Skeletal muscle cell (primary cell): ENCODE data around the gene DAB2IP.

Experiments
- DNase-seq: peaks from one replicate; pipeline ENCODE4 v3.0.0-alpha.2; 2010; ENCODE audit warnings: low read depth
- H3K4me3 ChIP-seq: 2 replicates; pipeline ENCODE4 v1.5.1; 2011; ENCODE audit warnings: low read depth, mild to moderate bottlenecking, control low read depth, low read length, moderate library complexity

DAB2IP gene

DNA sequence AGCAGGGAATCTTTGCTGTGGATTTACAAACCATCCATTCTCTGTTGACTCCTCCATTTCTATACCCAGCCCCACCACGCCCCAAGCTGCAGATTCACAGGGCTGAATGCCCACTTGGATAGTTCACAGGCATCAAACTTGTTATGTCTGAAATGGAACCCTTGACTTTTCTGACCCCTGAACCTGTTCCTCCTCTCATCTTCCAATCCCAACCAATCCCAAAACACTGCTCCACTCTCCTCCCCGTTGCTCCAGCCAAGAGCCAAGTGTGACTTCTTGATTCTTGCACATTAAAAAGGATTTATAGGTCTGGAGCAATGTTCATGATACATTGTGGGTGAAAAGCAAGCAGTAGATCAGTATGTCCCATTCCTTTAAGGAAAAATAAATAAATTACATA lies 145.6 kb downstream of the DAB2IP start:
- DNase-seq: no peak
- no peak overlapping the region for H3K4me3 ChIP-seq

DNA sequence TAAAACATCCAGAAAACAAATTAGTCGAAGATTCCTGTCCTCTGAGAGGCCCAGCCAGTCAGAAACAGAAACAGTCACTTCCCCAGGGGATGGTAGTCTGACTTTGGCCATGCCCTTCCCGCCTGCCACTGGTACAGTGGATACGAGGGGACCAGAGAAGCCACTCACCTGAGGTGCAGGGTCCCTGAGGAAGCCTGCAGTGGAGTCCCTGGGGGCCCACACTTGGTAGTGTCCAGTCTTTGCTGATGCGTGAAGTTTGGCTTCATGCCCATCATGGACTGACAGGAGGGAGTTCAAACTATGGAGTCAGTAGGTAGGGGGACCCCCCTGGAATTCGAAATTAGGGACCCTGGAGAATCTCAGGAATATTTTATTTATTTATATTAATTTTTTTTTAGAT lies 147.5 kb downstream of the DAB2IP start:
- no peak overlapping the region for H3K4me3 ChIP-seq
- DNase-seq: no peak

DNA sequence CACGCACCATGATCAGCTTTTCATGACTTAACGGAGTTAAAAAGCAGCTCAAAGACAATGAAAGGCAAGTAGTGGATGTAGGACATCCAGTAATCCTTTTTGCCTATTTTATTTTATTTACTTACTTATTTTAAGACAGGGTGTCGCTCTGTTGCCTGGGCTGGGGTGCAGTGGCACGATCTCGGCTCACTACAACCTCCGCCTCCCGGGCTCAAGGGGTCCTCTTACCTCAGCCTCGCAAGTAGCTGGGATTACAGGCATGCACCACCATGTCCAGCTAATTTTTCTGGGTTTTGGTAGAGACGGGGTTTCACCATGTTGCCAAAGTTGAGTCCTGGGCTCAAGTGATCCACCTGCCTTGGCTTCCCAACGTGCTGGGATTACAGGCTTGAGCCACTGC lies 148.9 kb downstream of the DAB2IP start:
- DNase-seq: no peak
- no peak overlapping the region for H3K4me3 ChIP-seq

DNA sequence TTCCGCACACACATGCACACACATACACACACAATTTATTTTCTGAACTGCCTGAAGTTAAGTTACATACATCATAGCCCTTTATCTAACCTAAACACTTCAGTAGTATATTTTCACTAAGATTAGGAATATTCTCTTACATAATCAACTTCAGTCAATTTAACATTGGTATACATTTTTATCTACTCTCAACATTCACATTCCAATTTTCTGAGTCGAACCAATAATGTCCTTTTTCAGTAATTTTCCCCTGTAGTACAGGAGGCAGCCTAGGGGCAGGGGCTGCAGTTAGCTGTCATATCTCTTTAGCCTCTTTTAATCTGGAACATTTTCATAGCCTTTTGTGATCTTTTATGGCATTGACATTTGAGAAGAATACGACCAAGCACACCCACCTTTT lies 150.1 kb downstream of the DAB2IP start:
- DNase-seq: no peak
- no peak overlapping the region for H3K4me3 ChIP-seq

DNA sequence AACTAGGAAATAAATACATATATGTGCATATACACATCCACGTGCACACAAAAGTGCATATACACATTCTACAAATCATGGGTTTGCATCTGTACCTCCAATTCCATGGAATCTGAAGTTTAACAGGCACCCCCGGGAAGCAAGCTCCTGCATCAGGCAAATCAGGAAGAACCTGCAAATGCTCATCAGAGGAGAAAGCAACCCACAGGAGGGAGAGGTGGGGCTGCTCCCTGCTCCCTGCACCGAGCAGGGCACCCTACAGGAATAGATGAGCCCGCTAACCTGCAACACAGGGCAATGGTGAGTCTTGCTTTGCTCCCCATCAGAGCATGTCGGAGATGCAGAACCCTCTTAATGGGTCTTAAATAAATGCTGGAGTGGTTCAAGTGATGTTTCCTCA lies 151.3 kb downstream of the DAB2IP start:
- DNase-seq: no peak
- no peak overlapping the region for H3K4me3 ChIP-seq

DNA sequence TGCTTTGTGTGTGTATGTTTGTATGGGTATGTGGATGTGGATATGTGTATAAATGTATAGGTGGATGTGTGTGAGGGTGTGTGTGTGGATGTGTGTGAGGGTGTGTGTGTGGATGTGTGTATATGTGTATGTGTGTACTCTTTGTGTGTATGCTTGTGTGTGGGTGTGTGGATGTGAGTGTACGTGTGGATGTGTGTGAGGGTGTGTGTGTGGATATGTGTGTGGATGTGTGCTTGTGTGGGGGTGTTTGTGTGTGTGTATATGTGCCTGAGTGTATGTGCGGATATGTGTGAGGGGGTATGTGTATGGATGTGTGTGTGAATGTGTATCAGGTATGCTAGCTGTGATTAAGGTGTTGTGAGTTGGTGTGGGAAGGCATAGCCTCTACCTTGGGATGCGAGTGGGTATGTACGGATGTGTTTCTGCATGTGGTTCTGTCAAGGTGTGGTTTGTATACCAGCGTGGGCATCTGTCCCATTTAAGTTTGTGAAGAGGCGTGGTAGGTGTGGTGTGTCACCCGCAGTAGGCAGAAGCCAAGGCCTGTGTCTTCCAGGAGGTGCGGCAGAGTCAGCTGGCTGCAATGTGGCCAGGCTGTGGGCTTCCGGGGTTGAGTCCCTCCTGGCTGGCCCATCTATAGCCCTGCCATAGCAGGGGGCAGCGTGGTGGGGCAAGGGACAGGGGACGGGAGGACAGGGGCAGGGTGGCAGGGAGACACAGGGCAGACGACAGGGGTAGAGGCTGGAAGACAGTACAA lies 155.8 kb downstream of the DAB2IP start:
- H3K4me3 ChIP-seq: no peak overlapping the region
- no peak for DNase-seq

DNA sequence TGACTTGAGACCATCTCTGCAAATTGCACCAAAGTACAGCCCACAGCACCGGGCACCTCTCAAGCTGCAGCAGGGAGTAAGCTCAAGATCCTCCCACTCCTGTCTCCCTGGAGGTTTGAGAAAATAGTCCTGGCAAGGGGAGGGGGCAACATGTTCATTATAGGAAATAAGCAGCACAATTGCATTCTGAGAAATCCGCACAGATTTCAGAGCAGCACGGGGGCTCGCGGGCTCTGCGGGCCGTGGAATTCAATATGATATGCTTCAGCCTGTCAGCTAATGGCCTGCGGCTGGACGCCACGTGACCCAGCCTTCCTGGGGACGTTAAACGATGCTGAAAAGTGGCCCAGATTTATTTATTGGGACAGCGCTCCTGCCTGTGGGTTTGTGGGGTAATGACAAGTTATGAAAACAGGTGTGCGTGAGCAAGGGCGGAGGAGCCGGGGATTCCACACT lies 156.4 kb downstream of the DAB2IP start:
- no peak for DNase-seq

DNA sequence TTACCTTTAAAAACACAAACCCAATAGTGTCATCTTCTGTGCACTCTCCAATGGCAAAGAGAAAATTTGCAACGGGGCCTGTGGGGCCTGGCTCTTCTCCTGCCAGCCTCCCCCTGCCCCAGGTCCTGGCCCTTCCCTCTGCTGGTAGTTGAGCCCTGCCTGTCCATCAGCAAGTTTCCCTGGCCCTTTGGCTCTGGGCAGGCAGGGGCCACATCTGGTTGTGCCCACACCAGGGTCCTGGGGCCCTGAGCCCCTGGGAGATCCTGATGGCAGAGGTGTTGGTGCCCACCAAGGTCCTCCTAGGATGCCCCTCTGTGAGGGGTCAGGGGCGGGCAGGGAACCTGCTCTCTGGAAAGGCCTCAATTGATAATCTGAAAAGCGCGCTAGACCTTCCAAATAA lies 157.3 kb downstream of the DAB2IP start:
- H3K4me3 ChIP-seq: no peak overlapping the region
- DNase-seq: no peak

More for the DNA sequence above, 156.4 kb downstream of the DAB2IP start:
- H3K4me3 ChIP-seq: no peak overlapping the region

DNA sequence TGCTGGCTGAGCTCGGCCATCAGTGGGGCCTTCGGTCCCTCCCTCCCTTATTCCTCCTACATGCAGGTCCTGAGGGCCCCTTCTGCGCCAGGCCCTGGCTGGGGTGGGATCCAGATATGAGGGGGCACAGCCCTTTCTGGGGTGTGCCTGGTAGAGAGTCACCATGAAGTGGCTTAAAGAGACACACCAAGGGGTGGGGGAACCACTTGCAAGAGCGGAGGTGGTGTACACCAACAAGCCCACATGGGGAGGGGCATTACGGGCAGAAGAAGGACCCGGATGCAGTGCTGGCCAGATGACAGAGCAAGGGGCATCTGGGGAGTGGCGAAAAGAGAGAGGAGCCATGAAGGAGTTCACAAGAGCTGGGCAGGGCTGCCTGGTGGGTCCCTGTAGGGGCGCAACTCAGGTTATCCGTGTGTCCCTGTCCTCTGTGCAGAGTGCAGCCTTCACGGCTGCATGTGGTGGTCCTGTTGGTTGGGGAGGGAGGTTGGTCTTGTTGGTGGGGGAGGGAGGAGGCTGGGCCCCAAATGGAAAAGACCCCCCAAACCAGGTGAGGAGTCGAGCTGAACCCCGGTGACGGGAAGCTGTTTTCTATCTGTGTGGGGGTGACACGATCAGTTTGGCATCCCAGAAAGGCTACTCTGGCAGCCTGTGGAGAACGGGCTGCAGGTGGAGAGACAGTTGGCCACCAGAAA lies 158.1 kb downstream of the DAB2IP start:
- no peak for DNase-seq
- no peak overlapping the region for H3K4me3 ChIP-seq

DNA sequence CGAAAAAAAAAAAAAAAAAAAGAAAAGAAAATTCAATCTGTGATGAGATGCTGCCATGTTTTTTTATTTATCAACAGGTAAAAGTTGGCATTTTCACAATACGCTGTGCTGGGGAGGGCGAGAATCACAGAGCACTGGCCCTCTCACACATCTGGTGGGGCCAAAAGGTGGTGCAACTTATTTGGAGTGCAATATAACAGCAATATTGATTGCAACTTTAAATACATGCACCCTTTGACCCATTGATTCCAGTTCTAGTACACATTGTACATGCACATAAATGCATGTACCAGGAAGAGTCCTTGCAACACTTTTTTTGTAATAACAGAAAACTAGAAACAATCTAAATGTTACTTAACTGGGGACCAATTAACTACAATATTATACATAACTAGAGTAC lies 159.1 kb downstream of the DAB2IP start:
- H3K4me3 ChIP-seq: no peak overlapping the region
- DNase-seq: no peak

DNA sequence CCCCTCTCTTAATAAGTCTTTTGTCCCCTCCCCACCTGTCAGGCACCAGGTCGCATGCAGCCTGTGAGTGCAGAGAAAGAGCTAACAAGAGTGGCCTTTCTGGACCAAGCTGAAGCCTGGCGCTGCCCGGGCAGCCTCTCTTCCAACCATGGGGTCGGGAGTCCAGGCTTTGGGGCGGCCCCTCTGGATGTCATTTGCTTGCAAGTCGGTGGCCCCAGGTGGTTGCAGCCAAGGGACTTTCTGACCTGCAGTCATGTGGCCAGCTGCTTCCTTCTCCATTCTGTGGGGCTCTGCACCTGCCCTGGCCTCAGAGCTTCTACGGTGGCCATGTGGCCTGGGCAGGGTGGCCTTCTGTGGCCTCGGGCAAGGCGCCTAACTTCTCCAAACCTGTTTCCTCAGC lies 159.7 kb downstream of the DAB2IP start:
- H3K4me3 ChIP-seq: no peak overlapping the region
- DNase-seq: no peak

DNA sequence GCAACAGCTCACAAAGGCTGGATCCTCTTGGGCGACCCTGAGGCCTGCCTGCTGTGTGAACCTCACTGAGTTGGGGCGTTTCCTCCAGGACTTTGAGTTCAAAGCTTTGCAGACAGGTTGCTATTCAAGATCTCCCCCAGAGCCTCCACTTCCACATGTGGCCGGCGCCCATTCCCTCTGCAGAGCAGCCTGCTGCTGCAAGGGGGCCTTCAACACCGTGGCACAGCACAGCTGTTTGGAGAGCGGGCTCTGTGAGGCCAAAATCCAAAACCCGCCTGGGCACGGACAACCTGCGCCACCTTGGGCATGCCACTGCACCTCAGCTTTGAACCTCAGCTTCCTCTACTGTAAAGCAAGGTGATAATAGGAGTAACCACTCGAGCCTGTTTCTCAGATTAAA lies 160.3 kb downstream of the DAB2IP start:
- DNase-seq: no peak
- H3K4me3 ChIP-seq: no peak overlapping the region

DNA sequence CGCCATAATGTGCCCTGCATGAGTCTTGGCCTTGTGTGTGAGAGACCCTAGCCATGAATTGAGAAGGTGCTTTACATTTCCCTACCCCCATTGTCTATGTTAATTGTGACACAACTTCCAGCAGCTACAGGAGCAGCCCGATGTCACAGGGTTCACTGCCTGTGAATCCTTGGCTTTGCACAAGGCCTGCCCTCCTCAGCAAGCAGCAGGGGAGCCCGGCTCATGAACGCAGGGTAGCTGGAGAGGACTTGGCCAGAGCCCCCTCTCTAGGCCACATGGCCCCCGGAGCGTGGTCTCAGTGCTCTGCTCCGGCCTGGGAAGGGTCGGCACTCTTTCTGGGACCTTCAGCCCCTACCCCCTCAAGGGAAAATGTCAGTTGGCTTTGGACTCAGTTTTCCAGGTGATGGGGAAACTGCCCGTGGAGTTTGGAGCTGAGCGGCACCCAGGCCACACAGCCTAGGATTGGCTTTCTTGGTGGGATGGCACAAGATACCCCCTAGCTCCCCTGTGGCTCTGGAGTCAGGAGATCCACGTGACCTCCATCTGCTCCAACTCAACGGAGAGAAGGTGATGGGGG lies 160.8 kb downstream of the DAB2IP start:
- no peak for DNase-seq
- H3K4me3 ChIP-seq: no peak overlapping the region

DNA sequence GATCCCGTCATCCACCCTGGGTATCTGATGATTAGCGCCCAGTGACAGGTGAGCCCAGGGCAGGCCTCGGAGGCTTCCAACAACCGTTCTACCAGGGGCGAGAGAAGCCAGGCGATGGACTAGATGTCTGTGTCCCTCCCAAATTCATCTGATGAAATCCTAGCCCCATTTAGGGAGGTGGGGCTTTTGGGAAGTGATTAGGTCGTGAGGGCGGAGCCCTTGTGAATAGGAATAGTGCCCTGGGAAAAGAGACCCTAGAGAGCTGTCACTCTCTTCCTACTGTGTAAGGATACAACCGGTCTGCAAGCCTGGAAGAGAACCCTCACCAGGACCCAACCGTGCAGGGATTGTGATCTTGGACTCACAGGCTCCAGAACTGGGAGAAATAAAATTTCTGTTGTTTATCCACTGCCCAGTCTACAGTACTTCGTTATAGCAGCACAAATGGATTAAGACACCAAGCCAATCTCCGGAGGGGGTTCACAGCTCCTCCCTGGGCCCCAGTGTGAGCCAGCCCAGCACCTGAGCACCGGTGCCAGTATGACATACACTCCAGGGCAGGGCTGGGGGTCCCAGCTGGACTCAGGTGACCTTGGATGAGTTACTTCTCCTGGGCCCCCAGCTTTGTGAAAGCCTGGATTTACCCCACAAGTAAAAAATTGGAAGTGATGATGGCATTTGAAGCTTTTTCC lies 162.2 kb downstream of the DAB2IP start:
- DNase-seq: no peak
- no peak overlapping the region for H3K4me3 ChIP-seq

DNA sequence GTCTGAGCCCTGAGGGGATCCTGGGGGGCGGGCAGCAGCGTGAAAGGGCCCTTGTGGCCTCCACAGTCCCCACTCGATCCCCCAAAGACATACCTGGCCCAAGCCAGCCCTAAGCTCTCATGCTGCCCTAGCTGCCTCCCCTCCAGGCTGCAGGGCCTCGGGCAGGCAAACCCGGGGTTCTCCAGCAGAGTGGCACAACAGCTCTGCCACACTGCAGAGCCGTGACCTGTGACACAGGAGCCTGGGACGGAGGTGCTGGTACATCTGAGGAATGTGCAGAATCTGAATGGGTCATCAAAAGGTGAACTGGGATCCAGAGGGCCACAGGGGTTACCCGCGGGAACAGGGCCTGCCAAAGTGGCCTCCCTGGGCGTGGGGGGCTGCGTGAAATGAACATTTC lies 163.2 kb downstream of the DAB2IP start:
- no peak for DNase-seq

DNA sequence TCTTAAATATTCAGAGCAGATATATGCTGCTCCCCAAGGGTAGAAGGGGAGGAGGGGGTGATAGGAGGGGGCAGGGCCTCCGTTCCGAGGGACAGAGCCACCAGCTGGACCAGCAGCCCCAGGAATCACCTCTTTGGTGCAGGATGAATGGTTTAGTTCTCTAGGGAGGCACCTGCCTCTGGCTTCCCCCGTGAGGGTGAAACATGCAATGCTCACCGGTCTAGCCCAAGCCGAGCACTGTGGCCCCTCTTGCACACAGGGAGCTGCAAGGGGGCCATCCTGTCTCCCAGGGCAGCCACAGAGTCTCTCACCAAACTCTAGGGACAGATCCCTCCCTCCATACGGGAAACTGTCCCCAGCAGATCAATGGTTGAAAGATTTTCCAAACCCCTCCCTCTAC lies 163.7 kb downstream of the DAB2IP start:
- DNase-seq: no peak
- H3K4me3 ChIP-seq: no peak overlapping the region

More for the DNA sequence above, 163.2 kb downstream of the DAB2IP start:
- H3K4me3 ChIP-seq: no peak overlapping the region

DNA sequence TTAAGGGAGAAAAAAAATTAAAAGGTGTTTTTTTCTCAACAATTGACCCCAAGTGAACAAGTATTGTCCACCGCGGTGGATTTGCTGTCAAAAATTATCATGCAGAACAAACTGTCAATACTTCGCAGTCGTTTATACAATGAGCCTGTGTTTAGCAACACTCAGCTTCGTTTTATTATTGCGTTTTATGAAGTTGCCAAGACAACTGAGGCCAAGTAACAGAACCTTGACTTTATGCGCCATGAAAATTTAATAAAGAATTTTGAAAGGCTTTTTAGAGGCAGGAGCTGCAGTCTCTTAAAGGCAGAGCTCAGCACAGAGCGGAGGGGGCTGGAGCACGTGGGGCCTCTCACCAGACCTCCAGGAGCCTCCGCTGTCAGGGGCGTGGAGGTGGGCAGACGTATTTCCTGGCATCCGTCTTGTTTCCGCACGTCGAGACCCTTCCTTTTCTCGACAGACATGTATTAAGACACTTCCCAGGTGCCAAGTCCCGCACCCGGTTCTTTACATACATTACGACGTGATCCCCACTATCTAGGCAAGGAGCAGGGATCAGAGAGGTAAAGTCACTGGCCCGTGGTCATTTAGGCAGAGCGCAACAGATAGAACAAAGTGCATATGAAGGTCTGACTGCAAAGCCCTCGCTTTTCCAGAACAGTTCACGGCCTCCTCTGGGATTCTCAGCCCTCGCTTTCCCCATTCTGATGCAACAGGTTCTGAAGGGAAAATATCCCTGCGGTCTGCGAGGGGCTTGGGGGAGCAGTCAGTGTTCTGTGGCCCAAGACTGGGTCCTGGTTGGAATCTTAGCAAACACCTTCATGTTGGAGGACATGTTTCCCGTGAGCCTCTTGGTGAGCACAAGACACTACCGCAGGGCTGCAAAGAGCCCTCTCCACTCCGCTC lies 164.4 kb downstream of the DAB2IP start:
- no peak for DNase-seq
- no peak overlapping the region for H3K4me3 ChIP-seq

DNA sequence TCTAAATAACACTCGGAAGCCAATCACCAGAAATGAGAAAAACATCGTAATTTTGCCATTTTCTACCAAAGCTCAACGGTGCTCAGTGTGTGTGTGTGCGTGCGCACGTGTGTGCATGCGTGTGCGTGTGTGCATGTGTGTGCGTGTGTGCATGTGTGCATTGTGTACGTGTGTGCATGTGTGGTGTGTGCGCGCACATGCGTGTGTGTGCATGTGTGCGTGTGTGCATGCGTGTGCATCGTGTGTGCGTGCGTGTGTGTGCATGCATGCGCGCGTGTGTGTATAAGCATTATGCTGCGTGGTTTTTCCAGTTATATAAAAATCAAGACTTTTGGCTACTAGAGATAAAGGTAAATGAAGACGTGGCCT lies 165.0 kb downstream of the DAB2IP start:
- H3K4me3 ChIP-seq: no peak overlapping the region
- DNase-seq: no peak

DNA sequence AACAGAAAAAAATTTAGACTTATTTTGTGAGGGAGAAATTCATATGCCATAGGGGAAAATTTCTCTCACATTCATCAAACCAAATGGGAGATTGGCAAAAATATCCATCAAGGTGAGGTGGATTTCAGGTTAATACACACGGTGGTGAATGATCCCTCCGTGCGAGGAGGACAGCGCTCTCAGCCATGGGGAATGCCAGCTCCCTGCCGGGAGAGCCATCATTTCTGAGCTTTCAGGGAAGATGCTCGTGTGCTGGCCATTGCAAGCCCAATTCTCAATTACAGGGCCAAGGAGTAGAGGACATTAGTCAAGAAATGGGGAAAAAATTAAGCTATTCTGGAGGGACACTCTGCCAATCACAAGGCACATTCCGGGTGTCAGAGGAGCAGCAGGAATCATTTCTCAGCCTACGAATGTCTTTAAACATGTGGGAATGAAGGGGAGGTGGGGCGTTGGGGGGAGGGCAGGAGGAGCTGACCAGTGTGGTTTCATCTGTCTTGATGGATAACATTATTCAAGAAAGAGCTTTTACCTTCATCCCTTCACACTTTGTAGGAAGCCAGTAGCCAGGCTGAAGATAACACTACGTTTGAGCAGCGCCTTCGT lies 165.5 kb downstream of the DAB2IP start:
- DNase-seq: no peak
- no peak overlapping the region for H3K4me3 ChIP-seq
